ENCODE data around the gene FGF2. TPM values are rescaled to one million over a fixed set of nuclear protein-coding genes. Genes with fewer than 3 reads are reported as not detected.
A peak's percentile ranks its signal among the peaks of the same experiment; 100 is the strongest.

The FGF2 gene
- total RNA-seq, 1 experiment from 2014 or later = 4.1 TPM

DNA sequence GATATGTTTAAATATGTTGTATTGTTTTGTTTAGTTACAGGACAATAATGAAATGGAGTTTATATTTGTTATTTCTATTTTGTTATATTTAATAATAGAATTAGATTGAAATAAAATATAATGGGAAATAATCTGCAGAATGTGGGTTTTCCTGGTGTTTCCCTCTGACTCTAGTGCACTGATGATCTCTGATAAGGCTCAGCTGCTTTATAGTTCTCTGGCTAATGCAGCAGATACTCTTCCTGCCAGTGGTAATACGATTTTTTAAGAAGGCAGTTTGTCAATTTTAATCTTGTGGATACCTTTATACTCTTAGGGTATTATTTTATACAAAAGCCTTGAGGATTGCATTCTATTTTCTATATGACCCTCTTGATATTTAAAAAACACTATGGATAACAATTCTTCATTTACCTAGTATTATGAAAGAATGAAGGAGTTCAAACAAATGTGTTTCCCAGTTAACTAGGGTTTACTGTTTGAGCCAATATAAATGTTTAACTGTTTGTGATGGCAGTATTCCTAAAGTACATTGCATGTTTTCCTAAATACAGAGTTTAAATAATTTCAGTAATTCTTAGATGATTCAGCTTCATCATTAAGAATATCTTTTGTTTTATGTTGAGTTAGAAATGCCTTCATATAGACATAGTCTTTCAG is 68.8 kb downstream of the FGF2 start:
- H3F3A ChIP-seq (ENCODE audit: low read length, unreplicated experiment) = peaks cover 3% of the 10 kb centered on the region
- ATAC-seq (no peak; the same call in 1 of the 2 replicates), DNase-seq (no peak)
- H3K36me3 ChIP-seq (ENCODE audit: low read depth, low read length) = peaks cover 5% of the 10 kb centered on the region; the same call in 1 of the 2 replicates
- BruUV-seq (replicated peaks) = no TSS peak
- H3K4me3 ChIP-seq (ENCODE audit: low read length) = no peak overlapping the region
- ChIA-PET CTCF (no interaction called here), POLR2A (ENCODE audit: unreplicated experiment) (no interaction called here)
- peak overlapping the region; percentile 76 for H3K27ac ChIP-seq (ENCODE audit: low read length)
- no peaks in the 10 kb centered on the region for H3K27me3 ChIP-seq (ENCODE audit: low read length)
- no peaks in the 10 kb centered on the region for H3K79me2 ChIP-seq (ENCODE audit: low read length)
- no peaks in the 10 kb centered on the region for H3K9me3 ChIP-seq (ENCODE audit: low read length)
- H3K9me2 ChIP-seq (replicated peaks; ENCODE audit: low read length) = no peaks in the 10 kb centered on the region
- no peak overlapping the region for H2AFZ ChIP-seq (ENCODE audit: low read length)
- intact Hi-C loops (cut with micrococcal nuclease) = loop anchor here (5.0 kb wide), 2 partner anchors 68 to 113 kb away; partner anchors contain the start of gene FGF2
- peaks cover 42% of the 10 kb centered on the region for H3K4me1 ChIP-seq (ENCODE audit: insufficient read depth, low read length)
- no peak overlapping the region for H3K9ac ChIP-seq (ENCODE audit: low read length)
- peak overlapping the region; percentile 31; the same call in 1 of the 2 replicates for H3K4me2 ChIP-seq (ENCODE audit: low read length)
- no peaks in the 10 kb centered on the region for H4K20me1 ChIP-seq (ENCODE audit: low read length)
- no peak for TF ChIP-seq EZH2 (IDR thresholded peaks at IDR 0.05; ENCODE audit: low read length, unreplicated experiment)
- TF ChIP-seq, protein P1, sequence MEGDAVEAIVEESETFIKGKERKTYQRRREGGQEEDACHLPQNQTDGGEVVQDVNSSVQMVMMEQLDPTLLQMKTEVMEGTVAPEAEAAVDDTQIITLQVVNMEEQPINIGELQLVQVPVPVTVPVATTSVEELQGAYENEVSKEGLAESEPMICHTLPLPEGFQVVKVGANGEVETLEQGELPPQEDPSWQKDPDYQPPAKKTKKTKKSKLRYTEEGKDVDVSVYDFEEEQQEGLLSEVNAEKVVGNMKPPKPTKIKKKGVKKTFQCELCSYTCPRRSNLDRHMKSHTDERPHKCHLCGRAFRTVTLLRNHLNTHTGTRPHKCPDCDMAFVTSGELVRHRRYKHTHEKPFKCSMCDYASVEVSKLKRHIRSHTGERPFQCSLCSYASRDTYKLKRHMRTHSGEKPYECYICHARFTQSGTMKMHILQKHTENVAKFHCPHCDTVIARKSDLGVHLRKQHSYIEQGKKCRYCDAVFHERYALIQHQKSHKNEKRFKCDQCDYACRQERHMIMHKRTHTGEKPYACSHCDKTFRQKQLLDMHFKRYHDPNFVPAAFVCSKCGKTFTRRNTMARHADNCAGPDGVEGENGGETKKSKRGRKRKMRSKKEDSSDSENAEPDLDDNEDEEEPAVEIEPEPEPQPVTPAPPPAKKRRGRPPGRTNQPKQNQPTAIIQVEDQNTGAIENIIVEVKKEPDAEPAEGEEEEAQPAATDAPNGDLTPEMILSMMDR (conservative IDR thresholded peaks at IDR 0.05; ENCODE audit: low read depth, low read length) = no peak
- TF ChIP-seq EZH2phosphoT487 (IDR thresholded peaks at IDR 0.05; ENCODE audit: borderline replicate concordance, low read length) = no peak

DNA sequence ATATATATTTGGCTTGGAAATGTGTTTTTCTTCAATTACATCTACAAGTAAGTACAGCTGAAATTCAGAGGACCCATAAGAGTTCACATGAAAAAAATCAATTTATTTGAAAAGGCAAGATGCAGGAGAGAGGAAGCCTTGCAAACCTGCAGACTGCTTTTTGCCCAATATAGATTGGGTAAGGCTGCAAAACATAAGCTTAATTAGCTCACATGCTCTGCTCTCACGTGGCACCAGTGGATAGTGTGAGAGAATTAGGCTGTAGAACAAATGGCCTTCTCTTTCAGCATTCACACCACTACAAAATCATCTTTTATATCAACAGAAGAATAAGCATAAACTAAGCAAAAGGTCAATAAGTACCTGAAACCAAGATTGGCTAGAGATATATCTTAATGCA is 69.6 kb downstream of the FGF2 start:
- peaks cover 3% of the 10 kb centered on the region for H3F3A ChIP-seq (ENCODE audit: low read length, unreplicated experiment)
- no peaks in the 10 kb centered on the region for H3K9me3 ChIP-seq (ENCODE audit: low read length)
- BruUV-seq (replicated peaks) = no TSS peak
- no peak overlapping the region for H3K9ac ChIP-seq (ENCODE audit: low read length)
- no peaks in the 10 kb centered on the region for H4K20me1 ChIP-seq (ENCODE audit: low read length)
- intact Hi-C loops (cut with micrococcal nuclease) = loop anchor here (5.0 kb wide), 2 partner anchors 69 to 114 kb away; partner anchors contain the start of gene FGF2
- peaks cover 5% of the 10 kb centered on the region; the same call in 1 of the 2 replicates for H3K36me3 ChIP-seq (ENCODE audit: low read depth, low read length)
- ChIA-PET POLR2A (ENCODE audit: unreplicated experiment) (interaction anchor here (0.6 kb wide), 1 partner anchor 26 kb away, joined by 4 read pairs; the partner anchor contains the start of gene NUDT6), CTCF (no interaction called here)
- H3K27me3 ChIP-seq (ENCODE audit: low read length) = no peaks in the 10 kb centered on the region
- ATAC-seq (no peak), DNase-seq (no peak)
- peak overlapping the region; percentile 31; the same call in 1 of the 2 replicates for H3K4me2 ChIP-seq (ENCODE audit: low read length)
- no peak overlapping the region for H3K4me3 ChIP-seq (ENCODE audit: low read length)
- H2AFZ ChIP-seq (ENCODE audit: low read length) = 0 out of 2 replicates have a peak overlapping the region, but pooled peaks have one; percentile 32
- H3K9me2 ChIP-seq (replicated peaks; ENCODE audit: low read length) = no peaks in the 10 kb centered on the region
- H3K27ac ChIP-seq (ENCODE audit: low read length) = peak overlapping the region; percentile 76
- TF ChIP-seq EZH2 (IDR thresholded peaks at IDR 0.05; ENCODE audit: low read length, unreplicated experiment) = no peak
- TF ChIP-seq EZH2phosphoT487 (IDR thresholded peaks at IDR 0.05; ENCODE audit: borderline replicate concordance, low read length) = no peak
- TF ChIP-seq, protein P1 (conservative IDR thresholded peaks at IDR 0.05; ENCODE audit: low read depth, low read length) = no peak
- H3K79me2 ChIP-seq (ENCODE audit: low read length) = no peaks in the 10 kb centered on the region
- H3K4me1 ChIP-seq (ENCODE audit: insufficient read depth, low read length) = peaks cover 41% of the 10 kb centered on the region
